Measurements from ENCODE around the gene SIRPA.

DNA sequence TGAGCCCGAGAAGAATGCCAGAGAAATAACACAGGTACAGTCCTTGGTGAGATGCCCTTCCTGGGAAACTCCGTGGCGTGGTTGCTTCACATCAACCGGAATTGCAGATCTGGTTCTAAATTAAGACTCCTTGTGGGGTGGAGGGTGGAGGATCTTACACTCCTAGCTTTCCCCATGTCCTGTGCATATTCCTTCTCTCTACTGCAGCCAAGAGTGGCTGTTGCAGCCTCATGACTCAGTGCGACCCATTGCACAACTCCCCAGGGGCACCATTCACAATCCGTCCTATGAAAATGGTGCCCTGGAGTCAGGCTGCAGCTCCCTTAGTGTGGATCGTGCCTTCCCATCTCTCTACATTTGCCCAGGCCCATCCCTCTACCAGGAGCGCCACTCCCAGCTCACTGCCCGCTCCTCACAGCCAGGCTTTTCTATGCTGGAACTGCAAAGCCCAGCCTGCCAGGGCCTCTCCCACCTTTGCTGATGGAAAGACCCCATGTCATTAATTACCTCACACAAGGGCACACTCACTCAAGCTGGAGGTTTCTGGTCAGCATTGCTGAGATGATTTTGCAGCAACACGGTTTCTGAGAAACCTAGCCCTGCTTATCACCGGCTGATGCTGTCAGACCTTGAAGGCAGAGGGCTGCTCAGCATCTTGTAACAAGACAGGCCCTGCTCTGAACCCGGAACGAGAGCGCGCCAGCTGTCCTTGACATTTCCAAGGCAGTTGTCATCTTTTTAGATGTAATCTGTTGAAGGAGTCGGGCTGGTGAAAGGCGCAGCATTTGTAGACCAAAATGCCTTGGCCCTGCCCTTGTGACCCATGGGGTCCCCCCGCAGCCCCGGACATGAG, 39.7 kb downstream of the SIRPA start:
- no peak for TF ChIP-seq CTCF (conservative IDR thresholded peaks at IDR 0.05; ENCODE audit: low read depth, low read length)
- TF ChIP-seq EZH2 (IDR thresholded peaks at IDR 0.05; ENCODE audit: low read length, unreplicated experiment), result no peak

All from PC-3 (cell line).